ENCODE data around the gene ZNF784.

DNA sequence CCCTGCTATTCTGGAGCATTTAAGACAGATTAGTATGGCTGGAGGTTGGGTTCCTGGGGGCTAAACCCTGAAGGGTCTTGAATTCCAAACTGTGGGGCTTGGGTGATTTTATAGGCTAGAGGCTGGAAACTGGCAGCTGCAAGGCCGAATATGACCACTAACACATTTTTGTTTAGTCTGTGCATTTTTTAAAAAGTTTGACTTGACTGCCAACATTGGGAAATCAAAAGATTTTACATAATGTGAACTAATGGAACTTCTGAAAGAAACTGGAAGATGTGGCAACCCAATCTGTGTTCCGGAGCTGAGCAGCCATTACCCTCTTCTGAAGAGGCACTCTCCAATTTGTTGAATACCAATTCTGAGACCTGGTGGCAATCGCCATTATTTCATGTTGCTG, 5.1 kb downstream of the ZNF784 start:
- TF ChIP-seq CTCF (IDR thresholded peaks at IDR 0.05; ENCODE audit: low read length) = no peak
- no peak for TF ChIP-seq EZH2phosphoT487 (IDR thresholded peaks at IDR 0.05; ENCODE audit: low read length)
- no peak for TF ChIP-seq EZH2 (optimal IDR thresholded peaks at IDR 0.05; ENCODE audit: low read depth, low read length)
